ENCODE data around the gene SYPL2. TPM values are rescaled to one million over a fixed set of nuclear protein-coding genes. Genes with fewer than 3 reads are reported as not detected.

Gene SYPL2
- total RNA-seq, 4 donors from 2014 or later = 1.5 to 3.5 (median 2.4) TPM

DNA sequence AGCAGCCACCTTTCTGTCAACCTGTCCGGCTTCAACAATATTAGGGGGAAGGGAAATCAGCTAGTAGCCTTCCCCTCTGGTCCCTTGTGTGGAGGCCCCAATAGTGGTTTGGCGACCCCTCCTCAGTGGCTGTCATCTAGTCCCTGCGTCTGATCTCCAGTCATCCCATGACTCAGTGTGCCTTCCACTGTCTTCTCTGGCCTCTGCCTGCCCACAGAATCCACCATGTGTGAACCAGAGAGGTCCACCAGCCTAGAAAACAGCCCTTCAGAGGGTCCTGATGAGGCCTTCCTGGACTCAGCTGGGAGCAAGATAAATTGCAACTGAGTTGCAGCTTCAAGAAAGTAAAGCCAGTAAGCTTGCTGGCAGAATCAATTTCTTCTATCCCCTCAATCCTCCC is 13.6 kb downstream of the SYPL2 start:
- Histone ChIP-seq H3K4me1 (peaks cover 0 to 17% (median 10%) of the 10 kb centered on the region in 4 donors), H3K36me3 (no peaks in the 10 kb centered on the region), H3K9me3 (no peaks in the 10 kb centered on the region), H3K27ac (no peak overlapping the region), H3K27me3 (no peaks in the 10 kb centered on the region), H3K4me3 (no peak overlapping the region)
- WGBS, 2 donors = 91 to 93% methylated on average over 3 of the region's 3 CpGs
- no peak for DNase-seq (ENCODE audit: low spot score in 2 of 2)
- TF ChIP-seq EP300 (IDR thresholded peaks at IDR 0.05) (no peak), POLR2A (IDR thresholded peaks at IDR 0.05) (no peak)
- TF ChIP-seq, protein P1, sequence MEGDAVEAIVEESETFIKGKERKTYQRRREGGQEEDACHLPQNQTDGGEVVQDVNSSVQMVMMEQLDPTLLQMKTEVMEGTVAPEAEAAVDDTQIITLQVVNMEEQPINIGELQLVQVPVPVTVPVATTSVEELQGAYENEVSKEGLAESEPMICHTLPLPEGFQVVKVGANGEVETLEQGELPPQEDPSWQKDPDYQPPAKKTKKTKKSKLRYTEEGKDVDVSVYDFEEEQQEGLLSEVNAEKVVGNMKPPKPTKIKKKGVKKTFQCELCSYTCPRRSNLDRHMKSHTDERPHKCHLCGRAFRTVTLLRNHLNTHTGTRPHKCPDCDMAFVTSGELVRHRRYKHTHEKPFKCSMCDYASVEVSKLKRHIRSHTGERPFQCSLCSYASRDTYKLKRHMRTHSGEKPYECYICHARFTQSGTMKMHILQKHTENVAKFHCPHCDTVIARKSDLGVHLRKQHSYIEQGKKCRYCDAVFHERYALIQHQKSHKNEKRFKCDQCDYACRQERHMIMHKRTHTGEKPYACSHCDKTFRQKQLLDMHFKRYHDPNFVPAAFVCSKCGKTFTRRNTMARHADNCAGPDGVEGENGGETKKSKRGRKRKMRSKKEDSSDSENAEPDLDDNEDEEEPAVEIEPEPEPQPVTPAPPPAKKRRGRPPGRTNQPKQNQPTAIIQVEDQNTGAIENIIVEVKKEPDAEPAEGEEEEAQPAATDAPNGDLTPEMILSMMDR (IDR thresholded peaks at IDR 0.05) = no peak

DNA sequence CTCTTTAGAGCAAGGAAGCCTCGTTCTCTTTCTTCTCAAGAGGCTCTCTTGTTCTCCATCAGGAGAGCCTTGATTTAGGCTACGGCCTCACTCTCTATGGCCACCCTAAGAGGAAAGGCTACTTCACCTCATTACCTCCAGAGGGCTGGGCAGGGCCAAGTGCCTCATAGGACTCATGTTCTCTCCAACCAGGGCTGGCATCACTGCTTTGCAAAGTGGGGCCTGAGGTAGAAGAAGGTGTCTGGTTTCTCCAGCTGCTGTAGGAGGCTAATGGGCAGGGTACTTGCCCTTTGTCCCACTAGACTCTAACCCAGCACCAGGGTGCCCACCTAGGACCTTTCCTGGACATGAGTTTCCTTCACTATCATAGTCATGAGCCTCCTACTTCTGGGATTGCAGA is 15.3 kb downstream of the SYPL2 start:
- no peaks in the 10 kb centered on the region for H3K9me3 ChIP-seq
- no peak for TF ChIP-seq EP300 (IDR thresholded peaks at IDR 0.05)
- no peak for TF ChIP-seq POLR2A (IDR thresholded peaks at IDR 0.05)
- TF ChIP-seq, protein P1 (IDR thresholded peaks at IDR 0.05) = no peak
- no peak overlapping the region for H3K4me3 ChIP-seq
- no peak for DNase-seq (ENCODE audit: low spot score in 2 of 2)
- 59 to 65% methylated on average over 2 of the region's 2 CpGs for WGBS, 2 donors
- H3K36me3 ChIP-seq = no peaks in the 10 kb centered on the region
- H3K27me3 ChIP-seq = no peaks in the 10 kb centered on the region
- peaks cover 0 to 26% (median 14%) of the 10 kb centered on the region in 4 donors for H3K4me1 ChIP-seq
- no peak overlapping the region for H3K27ac ChIP-seq

DNA sequence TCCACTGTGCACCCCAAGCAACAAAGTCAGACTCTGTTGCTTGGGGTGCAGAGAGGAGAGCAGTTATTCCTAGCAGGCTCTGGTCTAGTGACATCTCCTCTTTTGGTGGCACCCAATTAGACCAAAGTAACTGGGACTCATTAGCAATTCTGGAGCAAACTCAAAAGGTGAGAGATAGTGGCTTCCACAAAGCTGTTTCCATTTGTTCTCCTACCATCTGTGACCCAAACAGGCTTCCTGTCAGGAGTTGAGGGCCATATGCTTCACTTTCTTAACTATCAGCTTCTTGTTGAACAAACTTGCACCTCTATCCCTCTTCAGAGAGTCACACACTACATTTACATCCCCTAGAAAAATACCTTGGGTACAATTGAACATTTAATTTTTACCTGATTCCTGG is 15.9 kb downstream of the SYPL2 start:
- H3K36me3 ChIP-seq = peaks cover 0 to 5% (median 0%) of the 10 kb centered on the region in 3 donors
- no peaks in the 10 kb centered on the region for H3K9me3 ChIP-seq
- no peak overlapping the region for H3K27ac ChIP-seq
- DNase-seq (ENCODE audit: low spot score in 2 of 2) = no peak
- peaks cover 0 to 26% (median 14%) of the 10 kb centered on the region in 4 donors for H3K4me1 ChIP-seq
- no peak overlapping the region for H3K4me3 ChIP-seq
- no peaks in the 10 kb centered on the region for H3K27me3 ChIP-seq
- TF ChIP-seq POLR2A (IDR thresholded peaks at IDR 0.05) (no peak), EP300 (IDR thresholded peaks at IDR 0.05) (no peak)
- TF ChIP-seq, protein P1 (IDR thresholded peaks at IDR 0.05) = no peak

DNA sequence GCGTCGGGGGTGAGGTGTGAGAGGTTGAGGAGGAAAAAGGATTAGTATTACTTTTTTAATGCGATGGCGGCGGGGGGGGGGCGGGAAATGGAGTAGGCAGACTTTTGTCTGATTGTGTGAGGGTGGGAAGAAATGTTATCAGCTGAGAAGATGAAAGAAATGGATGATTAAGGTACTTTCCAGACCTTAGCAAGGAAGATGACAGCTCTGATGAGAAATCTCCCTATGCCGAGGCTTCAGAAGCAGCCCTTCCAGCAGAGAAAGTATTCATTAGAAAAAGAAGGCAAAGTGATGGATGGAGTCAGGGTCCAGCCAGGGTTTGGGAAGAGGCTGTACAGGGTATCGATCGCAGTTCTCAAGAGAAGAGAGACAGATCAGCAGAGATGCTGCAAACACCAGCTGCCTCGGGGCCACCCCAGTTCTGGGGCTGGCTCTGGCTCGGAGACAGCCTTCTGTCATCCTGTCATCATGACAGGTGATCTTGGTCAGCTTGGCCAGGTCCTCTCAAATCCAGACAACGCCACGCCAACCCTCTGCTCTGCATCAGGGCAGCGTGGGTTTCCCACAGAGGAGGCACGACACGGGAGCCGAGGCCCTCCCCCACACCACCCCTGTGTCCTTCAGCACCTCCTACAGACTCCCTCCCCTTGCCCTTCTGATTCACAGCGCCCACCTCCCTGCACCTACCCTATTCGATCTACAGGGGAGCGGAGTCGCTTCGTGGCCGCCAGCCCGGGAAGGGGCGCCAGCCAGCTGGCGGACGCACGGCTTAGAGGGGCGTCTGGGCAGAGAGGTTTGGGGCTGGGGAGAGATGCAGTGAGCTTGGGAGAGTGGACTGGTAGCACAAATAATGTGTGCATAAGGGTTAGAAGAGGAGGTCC is 16.7 kb downstream of the SYPL2 start:
- Histone ChIP-seq H3K4me3 (peak overlapping the region; percentile 51 to 68 (median 55)), H3K4me1 (peaks cover 0 to 26% (median 14%) of the 10 kb centered on the region in 4 donors), H3K27me3 (no peaks in the 10 kb centered on the region), H3K36me3 (peaks cover 0 to 13% (median 1%) of the 10 kb centered on the region in 3 donors), H3K27ac (peak overlapping the region in 2 of 4 donors; percentile 51 to 96), H3K9me3 (no peaks in the 10 kb centered on the region)
- 16% methylated on average over 28 to 29 of the region's 29 CpGs for WGBS, 2 donors
- TF ChIP-seq, protein P1 (IDR thresholded peaks at IDR 0.05) = no peak
- TF ChIP-seq POLR2A (IDR thresholded peaks at IDR 0.05) (no peak), EP300 (IDR thresholded peaks at IDR 0.05) (no peak)
- DNase-seq (ENCODE audit: low spot score in 2 of 2) = no peak

Measured in tibial nerve (tissue), 4 donors.